HL-60 (cell line): ENCODE results near the gene PKD2.

ENCODE experiments used
- DNase-seq, 2 experiments: peaks; one replicate each; pipeline ENCODE4 v3.0.0-alpha.2; 2010 to 2020; ENCODE audit warnings: low read depth in 1 of 2, low spot score in 1 of 2
- H3K27ac ChIP-seq: fragments of 250-450 bp; sonication (Bioruptor Pico); replicated peaks from 2 replicates; pipeline ENCODE4 v1.5.1; 2020; ENCODE audit warnings: mild to moderate bottlenecking, moderate library complexity
- H3K27me3 ChIP-seq: fragments of 250-450 bp; sonication (Bioruptor Pico); 2 replicates; pipeline ENCODE4 v1.5.1; 2021; ENCODE audit warnings: mild to moderate bottlenecking, moderate library complexity; ENCODE audit not compliant: insufficient read depth, poor library complexity, severe bottlenecking
- H3K4me3 ChIP-seq: replicated peaks from 2 replicates; pipeline ENCODE4 v1.5.1; 2011; ENCODE audit warnings: mild to moderate bottlenecking, control low read depth, low read length; ENCODE audit not compliant: insufficient read depth
- GABPA ChIP-seq: IDR thresholded peaks from 2 replicates; pipeline ENCODE4 v1.6.1; 2012; ENCODE audit warnings: low read depth
- POLR2AphosphoS5 ChIP-seq: IDR thresholded peaks from 2 replicates; pipeline ENCODE4 v1.6.1; 2012; ENCODE audit warnings: low read depth
- REST ChIP-seq: IDR thresholded peaks from 2 replicates; pipeline ENCODE4 v1.6.1; 2012; ENCODE audit warnings: low read depth; ENCODE audit not compliant: insufficient replicate concordance
- SPI1 ChIP-seq: IDR thresholded peaks from 2 replicates; pipeline ENCODE4 v1.6.1; 2012; ENCODE audit warnings: low read depth, mild to moderate bottlenecking, borderline replicate concordance
- long read RNA-seq: library from polyadenylated mRNA; unstranded; transcript quantifications from one replicate; pipeline ENCODE4 v2.0.0, GENCODE V29; 2020
- TF ChIP-seq, protein P1 (sequence below): IDR thresholded peaks from one replicate; pipeline ENCODE4 v1.5.1; 2011; ENCODE audit warnings: low read length, control low read depth, inconsistent platforms; ENCODE audit not compliant: insufficient read depth

Gene PKD2
- long read RNA-seq, partial matches to known transcripts, result 0 of 2 reads
- long read RNA-seq, other reads (novel, unspliced or antisense), result 1 of 2 reads

DNA sequence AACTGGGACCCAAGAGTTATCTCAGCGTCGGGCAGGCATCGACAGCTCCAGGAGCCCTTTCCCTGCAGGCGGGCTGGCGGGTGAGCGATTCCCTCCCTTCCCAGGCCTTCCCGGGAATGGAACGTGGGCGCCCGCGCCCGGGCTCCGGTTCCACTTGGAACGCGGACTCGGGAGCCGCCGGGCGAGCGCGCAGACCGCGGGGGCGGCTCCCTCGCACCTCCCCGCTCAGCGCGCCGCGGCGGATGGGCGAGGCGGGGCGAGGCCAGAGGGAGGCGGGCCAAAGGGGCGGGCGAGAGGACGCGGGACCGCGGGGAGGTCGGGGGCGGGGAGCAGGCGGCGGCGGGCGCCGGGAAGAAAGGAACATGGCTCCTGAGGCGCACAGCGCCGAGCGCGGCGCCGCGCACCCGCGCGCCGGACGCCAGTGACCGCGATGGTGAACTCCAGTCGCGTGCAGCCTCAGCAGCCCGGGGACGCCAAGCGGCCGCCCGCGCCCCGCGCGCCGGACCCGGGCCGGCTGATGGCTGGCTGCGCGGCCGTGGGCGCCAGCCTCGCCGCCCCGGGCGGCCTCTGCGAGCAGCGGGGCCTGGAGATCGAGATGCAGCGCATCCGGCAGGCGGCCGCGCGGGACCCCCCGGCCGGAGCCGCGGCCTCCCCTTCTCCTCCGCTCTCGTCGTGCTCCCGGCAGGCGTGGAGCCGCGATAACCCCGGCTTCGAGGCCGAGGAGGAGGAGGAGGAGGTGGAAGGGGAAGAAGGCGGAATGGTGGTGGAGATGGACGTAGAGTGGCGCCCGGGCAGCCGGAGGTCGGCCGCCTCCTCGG is at the start of gene PKD2:
Gene PKD2, plus strand, starts transcription at position 332 of the 818 bp plus-strand sequence. Its CDS starts 99 bp downstream, at position 431.
- TF ChIP-seq SPI1, result no peak
- peak in 1 of 2 experiments; percentile 79 for DNase-seq
- H3K4me3 ChIP-seq, result peak within 1 kb of the TSS; percentile 88
- no peak within 1 kb of the TSS; the same call in 1 of the 2 replicates for H3K27ac ChIP-seq
- H3K27me3 ChIP-seq, result no peaks in the 10 kb centered on the region

DNA sequence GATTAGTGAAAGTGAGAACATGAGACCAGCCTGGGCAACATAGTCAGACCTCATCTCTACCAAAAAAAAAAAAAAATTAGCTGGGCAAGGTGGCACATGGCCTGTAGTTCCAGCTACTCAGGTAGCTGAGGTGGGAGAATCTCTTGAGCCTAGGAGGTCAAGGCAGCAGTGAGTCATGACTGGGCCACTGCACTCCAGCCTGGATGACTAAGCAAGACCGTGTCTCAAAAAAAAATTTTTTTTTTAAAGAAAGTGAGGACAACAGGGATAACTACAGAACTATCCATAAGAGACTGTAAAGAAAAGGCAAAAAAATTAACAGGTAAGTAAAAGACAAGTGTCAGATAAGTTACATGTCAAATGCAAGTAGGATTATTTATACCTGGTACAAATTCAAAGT is 45.4 kb upstream of the PKD2 start:
- H3K27me3 ChIP-seq, result no peaks in the 10 kb centered on the region
- no peak for DNase-seq
- no peak overlapping the region for H3K4me3 ChIP-seq
- TF ChIP-seq GABPA (no peak), REST (no peak), SPI1 (no peak), POLR2AphosphoS5 (no peak)
- TF ChIP-seq, protein P1, sequence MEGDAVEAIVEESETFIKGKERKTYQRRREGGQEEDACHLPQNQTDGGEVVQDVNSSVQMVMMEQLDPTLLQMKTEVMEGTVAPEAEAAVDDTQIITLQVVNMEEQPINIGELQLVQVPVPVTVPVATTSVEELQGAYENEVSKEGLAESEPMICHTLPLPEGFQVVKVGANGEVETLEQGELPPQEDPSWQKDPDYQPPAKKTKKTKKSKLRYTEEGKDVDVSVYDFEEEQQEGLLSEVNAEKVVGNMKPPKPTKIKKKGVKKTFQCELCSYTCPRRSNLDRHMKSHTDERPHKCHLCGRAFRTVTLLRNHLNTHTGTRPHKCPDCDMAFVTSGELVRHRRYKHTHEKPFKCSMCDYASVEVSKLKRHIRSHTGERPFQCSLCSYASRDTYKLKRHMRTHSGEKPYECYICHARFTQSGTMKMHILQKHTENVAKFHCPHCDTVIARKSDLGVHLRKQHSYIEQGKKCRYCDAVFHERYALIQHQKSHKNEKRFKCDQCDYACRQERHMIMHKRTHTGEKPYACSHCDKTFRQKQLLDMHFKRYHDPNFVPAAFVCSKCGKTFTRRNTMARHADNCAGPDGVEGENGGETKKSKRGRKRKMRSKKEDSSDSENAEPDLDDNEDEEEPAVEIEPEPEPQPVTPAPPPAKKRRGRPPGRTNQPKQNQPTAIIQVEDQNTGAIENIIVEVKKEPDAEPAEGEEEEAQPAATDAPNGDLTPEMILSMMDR, result no peak
- no peak overlapping the region for H3K27ac ChIP-seq

- TF ChIP-seq REST, result no peak
- TF ChIP-seq, protein P1, result no peak
- TF ChIP-seq SPI1, result no peak
- TF ChIP-seq POLR2AphosphoS5, result no peak
- no peak for TF ChIP-seq GABPA
- Histone ChIP-seq H3K27me3 (no peaks in the 10 kb centered on the region), H3K27ac (no peak overlapping the region), H3K4me3 (no peak overlapping the region)
- DNase-seq, result no peak
These were observed 44.9 kb upstream of the PKD2 start for GRCh38 chr4:87962398-87963146.

DNA sequence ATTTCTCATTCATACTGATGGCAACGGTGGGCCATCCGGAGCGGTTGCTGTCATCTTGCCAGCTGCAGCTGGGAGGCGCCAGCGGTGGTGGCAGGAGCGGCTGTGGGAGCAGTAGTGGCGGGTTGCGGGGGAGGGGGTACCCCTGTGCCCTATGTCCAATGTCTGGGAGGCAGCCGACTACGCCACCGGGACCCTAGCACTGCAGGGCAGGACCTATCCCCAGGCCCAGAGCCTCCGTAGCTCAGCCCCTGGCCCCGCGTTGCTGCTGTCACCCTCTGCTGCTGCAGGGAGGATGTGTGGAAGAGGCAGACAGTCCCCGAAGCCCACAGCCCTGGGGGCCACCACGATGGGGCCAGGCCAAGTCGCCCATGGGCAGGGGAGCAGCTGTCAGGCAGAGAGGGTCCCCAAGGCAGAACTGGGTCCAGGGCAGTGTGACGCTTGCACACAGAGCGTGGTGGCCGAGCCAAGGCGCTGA is 41.9 kb upstream of the PKD2 start:
- no peak for DNase-seq
- Histone ChIP-seq H3K4me3 (no peak overlapping the region), H3K27me3 (no peaks in the 10 kb centered on the region), H3K27ac (no peak overlapping the region)
- TF ChIP-seq REST (no peak), GABPA (no peak), POLR2AphosphoS5 (no peak), SPI1 (no peak)
- TF ChIP-seq, protein P1, result no peak
